ENCODE results near the gene APC.
"Not testable (repeated sequence)": the region's sequence is repeated elsewhere in the genome, so short reads cannot be mapped to it uniquely, and the experiment has no call there.

GRCh38 chr5:112860571-112860928, 122.9 kb downstream of the APC start:
- TF ChIP-seq, protein P1, sequence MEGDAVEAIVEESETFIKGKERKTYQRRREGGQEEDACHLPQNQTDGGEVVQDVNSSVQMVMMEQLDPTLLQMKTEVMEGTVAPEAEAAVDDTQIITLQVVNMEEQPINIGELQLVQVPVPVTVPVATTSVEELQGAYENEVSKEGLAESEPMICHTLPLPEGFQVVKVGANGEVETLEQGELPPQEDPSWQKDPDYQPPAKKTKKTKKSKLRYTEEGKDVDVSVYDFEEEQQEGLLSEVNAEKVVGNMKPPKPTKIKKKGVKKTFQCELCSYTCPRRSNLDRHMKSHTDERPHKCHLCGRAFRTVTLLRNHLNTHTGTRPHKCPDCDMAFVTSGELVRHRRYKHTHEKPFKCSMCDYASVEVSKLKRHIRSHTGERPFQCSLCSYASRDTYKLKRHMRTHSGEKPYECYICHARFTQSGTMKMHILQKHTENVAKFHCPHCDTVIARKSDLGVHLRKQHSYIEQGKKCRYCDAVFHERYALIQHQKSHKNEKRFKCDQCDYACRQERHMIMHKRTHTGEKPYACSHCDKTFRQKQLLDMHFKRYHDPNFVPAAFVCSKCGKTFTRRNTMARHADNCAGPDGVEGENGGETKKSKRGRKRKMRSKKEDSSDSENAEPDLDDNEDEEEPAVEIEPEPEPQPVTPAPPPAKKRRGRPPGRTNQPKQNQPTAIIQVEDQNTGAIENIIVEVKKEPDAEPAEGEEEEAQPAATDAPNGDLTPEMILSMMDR (IDR thresholded peaks at IDR 0.05; ENCODE audit: insufficient read depth, low read depth, low read length) = not testable (repeated sequence)
- TF ChIP-seq EZH2 (IDR thresholded peaks at IDR 0.05; ENCODE audit: insufficient read depth, low read length) = not testable (repeated sequence)

Data from astrocyte (in vitro differentiated cells and primary cell).